Measurements from ENCODE around the gene THAP7. TPM values are rescaled to one million over a fixed set of nuclear protein-coding genes. Genes with fewer than 3 reads are reported as not detected.
"Not testable (repeated sequence)": the region's sequence is repeated elsewhere in the genome, so short reads cannot be mapped to it uniquely, and the experiment has no call there.

Gene THAP7
- total RNA-seq, 4 donors from 2014 or later, result 38.5 to 49.0 (median 42.5) TPM

DNA sequence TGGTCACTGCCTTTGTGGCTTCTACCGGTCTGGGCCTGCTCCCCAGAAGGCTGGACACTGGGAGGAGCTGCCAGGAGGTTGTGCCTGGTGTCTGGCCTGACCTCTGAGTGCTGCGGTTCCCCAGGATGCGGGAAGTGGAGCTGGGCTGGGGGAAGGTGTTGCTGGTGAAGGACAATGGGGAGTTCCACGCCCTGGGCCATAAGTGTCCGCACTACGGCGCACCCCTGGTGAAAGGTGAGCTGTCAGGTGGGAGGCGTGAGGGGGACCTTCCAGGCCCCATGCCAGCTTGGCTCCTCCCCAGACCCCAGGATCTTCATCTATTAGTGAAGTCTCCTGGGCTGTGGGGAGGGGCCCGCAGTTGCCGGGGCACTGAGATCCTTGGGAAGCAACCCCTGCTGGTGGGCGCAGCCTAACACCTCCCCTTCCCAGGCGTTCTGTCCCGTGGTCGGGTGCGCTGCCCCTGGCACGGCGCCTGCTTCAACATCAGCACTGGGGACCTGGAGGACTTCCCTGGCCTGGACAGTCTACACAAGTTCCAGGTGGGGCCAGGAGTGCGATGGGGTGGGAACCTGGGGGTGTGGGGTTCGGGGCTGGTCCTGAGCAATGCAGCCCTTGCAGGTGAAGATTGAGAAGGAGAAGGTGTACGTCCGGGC, 28.2 kb downstream of the THAP7 start:
- H3K27me3 ChIP-seq, result no peaks in the 10 kb centered on the region
- no peak for TF ChIP-seq EP300 (IDR thresholded peaks at IDR 0.05)
- TF ChIP-seq POLR2A (IDR thresholded peaks at IDR 0.05), result no peak
- TF ChIP-seq, protein P1, sequence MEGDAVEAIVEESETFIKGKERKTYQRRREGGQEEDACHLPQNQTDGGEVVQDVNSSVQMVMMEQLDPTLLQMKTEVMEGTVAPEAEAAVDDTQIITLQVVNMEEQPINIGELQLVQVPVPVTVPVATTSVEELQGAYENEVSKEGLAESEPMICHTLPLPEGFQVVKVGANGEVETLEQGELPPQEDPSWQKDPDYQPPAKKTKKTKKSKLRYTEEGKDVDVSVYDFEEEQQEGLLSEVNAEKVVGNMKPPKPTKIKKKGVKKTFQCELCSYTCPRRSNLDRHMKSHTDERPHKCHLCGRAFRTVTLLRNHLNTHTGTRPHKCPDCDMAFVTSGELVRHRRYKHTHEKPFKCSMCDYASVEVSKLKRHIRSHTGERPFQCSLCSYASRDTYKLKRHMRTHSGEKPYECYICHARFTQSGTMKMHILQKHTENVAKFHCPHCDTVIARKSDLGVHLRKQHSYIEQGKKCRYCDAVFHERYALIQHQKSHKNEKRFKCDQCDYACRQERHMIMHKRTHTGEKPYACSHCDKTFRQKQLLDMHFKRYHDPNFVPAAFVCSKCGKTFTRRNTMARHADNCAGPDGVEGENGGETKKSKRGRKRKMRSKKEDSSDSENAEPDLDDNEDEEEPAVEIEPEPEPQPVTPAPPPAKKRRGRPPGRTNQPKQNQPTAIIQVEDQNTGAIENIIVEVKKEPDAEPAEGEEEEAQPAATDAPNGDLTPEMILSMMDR (IDR thresholded peaks at IDR 0.05), result no peak
- 67% methylated on average over 6 of the region's 21 CpGs; no CpG with 5 or more reads in 1 of the 2 donors for WGBS, 2 donors (ENCODE audit: low coverage in 1 of 2)
- no peaks in the 10 kb centered on the region for H3K36me3 ChIP-seq
- no peak overlapping the region for H3K4me3 ChIP-seq
- H3K27ac ChIP-seq, result no peak overlapping the region
- peaks cover 0 to 6% (median 0%) of the 10 kb centered on the region in 3 donors for H3K9me3 ChIP-seq
- ATAC-seq, result no peak
- H3K4me1 ChIP-seq, result no peaks in the 10 kb centered on the region

DNA sequence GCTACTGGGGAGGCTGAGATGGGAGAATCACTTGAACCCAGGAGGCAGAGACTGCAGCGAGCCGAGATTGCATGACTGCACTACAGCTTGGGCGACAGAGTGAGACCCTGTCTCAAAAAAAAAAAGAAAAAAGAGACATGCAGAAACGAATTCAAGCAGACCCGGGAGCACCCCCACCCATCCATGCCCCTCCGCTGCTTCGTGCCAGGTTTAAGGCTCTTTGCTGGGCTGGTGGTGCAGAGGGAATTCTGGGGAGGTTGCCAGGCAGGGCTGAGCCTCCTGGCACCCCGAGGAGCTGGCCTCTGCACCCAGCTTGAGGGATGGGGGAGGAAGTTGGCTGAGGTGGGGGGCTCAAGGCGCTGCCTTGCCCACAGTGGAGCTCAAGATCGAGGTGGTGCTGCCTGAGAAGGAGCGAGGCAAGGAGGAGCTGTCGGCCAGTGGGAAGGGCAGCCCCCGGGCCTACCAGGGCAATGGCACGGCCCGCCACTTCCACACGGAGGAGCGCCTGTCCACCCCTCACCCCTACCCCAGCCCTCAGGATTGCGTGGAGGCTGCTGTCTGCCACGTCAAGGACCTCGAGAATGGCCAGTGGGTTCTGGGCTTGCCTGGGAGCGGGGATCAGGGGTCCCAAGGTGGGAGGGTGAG, 28.9 kb downstream of the THAP7 start:
- ATAC-seq, result no peak
- peaks cover 0 to 3% (median 0%) of the 10 kb centered on the region in 3 donors for H3K4me1 ChIP-seq
- no peaks in the 10 kb centered on the region for H3K9me3 ChIP-seq

DNA sequence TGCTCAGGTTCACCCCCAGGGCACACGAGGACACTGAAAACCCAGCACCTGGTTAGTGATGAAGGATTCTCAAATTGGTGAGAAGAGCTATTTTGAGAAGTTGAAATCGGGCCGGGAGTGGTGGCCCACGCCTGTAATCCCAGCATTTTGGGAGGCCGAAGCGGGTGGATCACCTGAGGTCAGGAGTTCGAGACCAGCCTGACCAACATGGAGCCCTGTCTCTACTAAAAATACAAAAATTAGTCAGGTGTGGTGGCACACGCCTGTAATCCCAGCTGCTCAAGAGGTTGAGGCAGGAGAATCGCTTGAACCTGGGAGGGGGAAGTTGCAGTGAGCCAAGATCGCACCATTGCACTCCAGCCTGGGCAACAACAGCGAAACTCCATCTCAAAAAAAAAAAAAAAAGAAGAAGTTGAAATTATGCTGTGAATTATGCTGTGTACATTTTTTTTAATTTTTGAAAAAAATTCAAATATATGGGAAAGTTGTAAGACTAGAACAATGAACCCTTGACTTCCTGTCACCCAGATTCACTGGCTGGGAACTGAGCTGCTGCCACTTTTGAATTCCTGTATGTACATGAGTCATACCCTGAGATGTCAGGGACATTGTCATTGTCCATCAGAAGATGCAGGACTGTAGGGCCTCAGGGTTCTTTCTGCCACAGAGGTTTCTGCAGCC, 29.8 kb downstream of the THAP7 start:
- not testable (repeated sequence) for H3K36me3 ChIP-seq, ATAC-seq, H3K9me3 ChIP-seq, H3K27ac ChIP-seq, H3K4me3 ChIP-seq, H3K27me3 ChIP-seq, H3K4me1 ChIP-seq
- 87 to 91% methylated on average over 5 to 6 of the region's 11 CpGs for WGBS, 2 donors (ENCODE audit: low coverage in 1 of 2)

More for the DNA sequence above, 28.9 kb downstream of the THAP7 start:
- Histone ChIP-seq H3K27ac (no peak overlapping the region), H3K27me3 (no peaks in the 10 kb centered on the region), H3K36me3 (no peaks in the 10 kb centered on the region), H3K4me3 (no peak overlapping the region)
- WGBS, 2 donors (ENCODE audit: low coverage in 1 of 2), result 61 to 62% methylated on average over 4 to 8 of the region's 21 CpGs
- no peak for TF ChIP-seq POLR2A (IDR thresholded peaks at IDR 0.05)
- no peak for TF ChIP-seq POLR2AphosphoS5 (IDR thresholded peaks at IDR 0.05)
- TF ChIP-seq EP300 (IDR thresholded peaks at IDR 0.05), result no peak
- TF ChIP-seq, protein P1 (IDR thresholded peaks at IDR 0.05), result no peak

DNA sequence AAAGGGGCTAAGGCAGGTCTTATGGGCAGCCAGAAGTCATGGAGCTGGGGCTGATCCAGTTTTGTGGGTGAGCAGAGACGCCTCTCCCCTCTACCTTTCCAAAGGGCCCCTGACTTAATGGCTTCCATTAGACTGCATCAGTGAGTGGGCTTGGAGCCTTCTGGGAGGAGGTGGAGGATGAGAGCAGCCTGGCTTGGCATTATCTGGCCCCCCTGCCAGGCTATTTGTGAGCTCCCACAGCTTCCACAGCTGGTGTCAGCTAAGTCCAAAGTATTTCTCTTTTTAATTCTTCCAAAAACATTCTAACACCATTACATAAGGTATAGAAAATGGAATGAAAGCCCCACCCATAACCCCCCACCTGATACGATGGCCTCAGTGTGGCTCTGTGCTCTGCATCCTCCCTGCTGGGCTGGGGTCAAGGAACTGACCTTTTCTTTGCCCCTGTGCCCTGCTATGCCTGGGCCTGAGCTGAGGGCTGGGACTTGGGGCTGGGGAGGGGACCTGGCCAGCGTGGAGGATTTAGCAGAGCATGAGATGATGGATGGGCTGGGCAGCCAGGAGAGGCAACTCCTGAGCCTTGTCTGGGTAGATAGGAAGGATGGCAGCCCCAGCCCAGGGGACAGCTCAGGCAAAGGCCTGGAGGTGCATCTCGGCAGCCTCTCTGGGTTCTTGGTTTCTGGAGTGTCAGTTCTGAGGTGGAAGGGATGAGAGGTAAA, 30.8 kb downstream of the THAP7 start:
- TF ChIP-seq, protein P1 (IDR thresholded peaks at IDR 0.05), result no peak
- TF ChIP-seq POLR2AphosphoS5 (IDR thresholded peaks at IDR 0.05), result no peak
- no peak for TF ChIP-seq POLR2A (IDR thresholded peaks at IDR 0.05)
- TF ChIP-seq EP300 (IDR thresholded peaks at IDR 0.05), result no peak
- Histone ChIP-seq H3K4me1 (peaks cover 0 to 4% (median 0%) of the 10 kb centered on the region in 3 donors), H3K27me3 (no peaks in the 10 kb centered on the region), H3K27ac (no peak overlapping the region), H3K9me3 (no peaks in the 10 kb centered on the region), H3K36me3 (no peaks in the 10 kb centered on the region), H3K4me3 (no peak overlapping the region)
- no peak for ATAC-seq
- WGBS, 2 donors (ENCODE audit: low coverage in 1 of 2), result 25% methylated on average over 2 of the region's 4 CpGs; no CpG with 5 or more reads in 1 of the 2 donors

DNA sequence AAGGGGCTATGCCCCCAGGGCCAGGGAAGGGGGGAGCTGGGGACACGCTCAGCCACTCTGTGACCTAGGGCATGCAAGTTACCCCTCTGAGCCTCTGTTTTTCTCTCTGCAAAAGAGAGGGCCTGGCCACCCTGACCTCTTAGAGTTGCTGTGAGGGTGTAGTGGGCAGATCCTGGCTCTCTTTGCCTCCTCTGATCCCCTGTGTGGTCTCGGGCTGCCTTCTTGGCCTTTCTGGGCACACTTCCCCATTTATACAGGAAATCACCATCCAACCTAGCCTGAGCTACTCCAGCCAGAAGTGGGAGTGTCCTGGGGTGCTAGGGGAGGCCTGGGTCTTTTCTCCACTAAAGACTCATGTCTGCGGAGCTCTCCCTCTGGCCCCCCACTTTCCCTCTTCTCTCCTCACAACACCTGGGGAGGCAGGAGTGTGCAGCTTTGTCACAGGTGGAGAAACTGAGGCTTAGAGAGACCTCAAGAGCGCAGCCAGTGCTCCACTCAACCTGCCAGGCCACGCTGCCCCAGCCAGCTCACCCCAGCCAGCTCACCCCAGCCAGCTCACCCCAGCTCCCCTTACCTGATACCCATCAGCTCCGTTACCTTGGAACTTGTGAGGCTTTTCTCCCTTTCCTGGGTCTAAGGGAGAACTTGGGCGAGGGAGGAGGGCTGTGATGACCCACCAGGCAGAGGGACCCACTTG, 33.5 kb downstream of the THAP7 start:
- H3K9me3 ChIP-seq, result no peaks in the 10 kb centered on the region
- no peak for TF ChIP-seq POLR2A (IDR thresholded peaks at IDR 0.05)
- no peak for TF ChIP-seq POLR2AphosphoS5 (IDR thresholded peaks at IDR 0.05)
- no peak for TF ChIP-seq EP300 (IDR thresholded peaks at IDR 0.05)
- TF ChIP-seq, protein P1 (IDR thresholded peaks at IDR 0.05), result no peak
- H3K27ac ChIP-seq, result no peak overlapping the region
- H3K4me1 ChIP-seq, result peaks cover 0 to 20% (median 3%) of the 10 kb centered on the region in 3 donors
- ATAC-seq, result no peak
- no peaks in the 10 kb centered on the region for H3K36me3 ChIP-seq
- H3K27me3 ChIP-seq, result peaks cover 17% of the 10 kb centered on the region
- H3K4me3 ChIP-seq, result no peak overlapping the region
- 100% methylated on average over 2 of the region's 7 CpGs; no CpG with 5 or more reads in 1 of the 2 donors for WGBS, 2 donors (ENCODE audit: low coverage in 1 of 2)
